ENCODE data around the gene GABRA5. TPM values are rescaled to one million over a fixed set of nuclear protein-coding genes. Genes with fewer than 3 reads are reported as not detected.

Gene GABRA5
- total and polyA plus RNA-seq, 2 of the 13 experiments (the other 11 are each of a cell fraction or from before 2014, with no cell fraction given): not detected

DNA sequence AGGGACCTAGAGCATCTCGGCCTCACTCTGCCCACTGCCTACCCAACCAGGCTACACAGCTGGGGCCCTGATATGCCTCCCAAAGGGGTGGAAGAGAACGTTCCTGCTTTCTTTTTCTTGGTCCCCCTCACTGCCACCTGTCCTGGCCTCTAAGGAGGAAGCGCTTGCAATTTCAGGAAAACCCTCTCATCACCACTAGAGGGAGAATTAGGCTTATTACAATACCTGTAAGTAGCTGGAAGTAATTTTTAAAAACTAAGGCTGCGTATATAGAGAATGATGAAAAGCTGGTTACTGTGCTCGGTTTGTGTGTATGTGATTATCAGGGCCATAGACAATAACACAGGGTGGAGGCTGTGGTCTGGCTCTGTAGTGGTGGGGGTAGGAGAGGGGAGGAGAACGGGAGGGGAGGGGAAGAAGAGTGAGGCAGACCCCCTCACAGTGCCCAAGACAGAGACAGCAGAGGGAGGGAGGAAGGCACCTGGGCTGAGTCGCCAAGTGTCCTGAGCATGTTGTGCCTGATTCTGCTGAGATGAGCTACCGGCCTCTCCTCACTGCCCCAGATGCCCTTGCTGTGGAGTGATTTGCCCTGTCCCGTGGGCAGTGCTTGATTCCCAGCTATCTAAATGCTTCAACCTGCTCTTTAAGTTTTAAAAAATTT, 107.4 kb downstream of the GABRA5 start:
- CTCF ChIA-PET (ENCODE audit: low intra/inter-chr PET ratio, low total read pairs): interaction anchor here (1.1 kb wide), 1 partner anchor 43 kb away, joined by 3 read pairs; no protein-coding TSS in a partner anchor
- Histone ChIP-seq H3K4me3 (replicated peaks in 1 of 3; ENCODE audit: insufficient read depth in 1 of 3, low read depth in 2 of 3, low read length in 3 of 3) (no peak overlapping the region), H3K27ac (ENCODE audit: extremely low read length, insufficient read depth, low read length) (no peak overlapping the region), H3K9ac (ENCODE audit: insufficient read depth, low read depth, low read length) (no peak overlapping the region), H3K9me3 (ENCODE audit: low read length) (no peaks in the 10 kb centered on the region), H3K36me3 (replicated peaks in 1 of 2; ENCODE audit: control insufficient read depth in 1 of 2, insufficient read depth in 2 of 2, low read length in 2 of 2) (no peaks in the 10 kb centered on the region), H4K20me1 (ENCODE audit: insufficient read depth, low read length) (no peaks in the 10 kb centered on the region), H3K4me2 (ENCODE audit: low read depth, low read length) (no peak overlapping the region), H3K4me1 (ENCODE audit: insufficient read depth, low read length) (no peaks in the 10 kb centered on the region), H3K27me3 (ENCODE audit: control insufficient read depth in 1 of 2, insufficient read depth in 2 of 2, low read length in 2 of 2) (no peaks in the 10 kb centered on the region; a peak in 1 of 5 replicates), H2AFZ (ENCODE audit: low read length) (no peak overlapping the region), H3K79me2 (ENCODE audit: insufficient read depth, low read length) (no peaks in the 10 kb centered on the region)
- intact Hi-C loops (cut with micrococcal nuclease; ENCODE audit: unreplicated experiment): loop anchor here (2.0 kb wide), 1 partner anchor 43 kb away; no protein-coding TSS in a partner anchor
- POLR2A ChIA-PET: no interaction called here
- no peak for TF ChIP-seq RFXAP (CRISPR knock-in tag; IDR thresholded peaks at IDR 0.05; ENCODE audit: borderline replicate concordance)
- TF ChIP-seq, protein P1, sequence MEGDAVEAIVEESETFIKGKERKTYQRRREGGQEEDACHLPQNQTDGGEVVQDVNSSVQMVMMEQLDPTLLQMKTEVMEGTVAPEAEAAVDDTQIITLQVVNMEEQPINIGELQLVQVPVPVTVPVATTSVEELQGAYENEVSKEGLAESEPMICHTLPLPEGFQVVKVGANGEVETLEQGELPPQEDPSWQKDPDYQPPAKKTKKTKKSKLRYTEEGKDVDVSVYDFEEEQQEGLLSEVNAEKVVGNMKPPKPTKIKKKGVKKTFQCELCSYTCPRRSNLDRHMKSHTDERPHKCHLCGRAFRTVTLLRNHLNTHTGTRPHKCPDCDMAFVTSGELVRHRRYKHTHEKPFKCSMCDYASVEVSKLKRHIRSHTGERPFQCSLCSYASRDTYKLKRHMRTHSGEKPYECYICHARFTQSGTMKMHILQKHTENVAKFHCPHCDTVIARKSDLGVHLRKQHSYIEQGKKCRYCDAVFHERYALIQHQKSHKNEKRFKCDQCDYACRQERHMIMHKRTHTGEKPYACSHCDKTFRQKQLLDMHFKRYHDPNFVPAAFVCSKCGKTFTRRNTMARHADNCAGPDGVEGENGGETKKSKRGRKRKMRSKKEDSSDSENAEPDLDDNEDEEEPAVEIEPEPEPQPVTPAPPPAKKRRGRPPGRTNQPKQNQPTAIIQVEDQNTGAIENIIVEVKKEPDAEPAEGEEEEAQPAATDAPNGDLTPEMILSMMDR (CRISPR knock-in tag; IDR thresholded peaks at IDR 0.05): peak; percentile 38; the same call in 1 of the 2 replicates
- peak; percentile 73 for ATAC-seq
- DNase-seq (ENCODE audit: low spot score): peak; percentile 13
- FAIRE-seq: no peak
- no TSS peak for BruUV-seq (replicated peaks)
- in situ Hi-C loops (cut with HindIII; ENCODE audit: extremely low pct_ligation_motif_present, low pct_unique_long_range_greater_than_20kb): no loop called here
- WGBS (ENCODE audit: low lambda C conversion rate): 24% methylated on average over 8 of the region's 9 CpGs

GRCh38 chr15:26981492-26981891, 114.6 kb downstream of the GABRA5 start:
- ChIA-PET CTCF (ENCODE audit: low intra/inter-chr PET ratio, low total read pairs) (no interaction called here), POLR2A (no interaction called here)
- WGBS (ENCODE audit: low lambda C conversion rate): 60% methylated on average over 1 of the region's 4 CpGs
- in situ Hi-C loops (cut with HindIII; ENCODE audit: extremely low pct_ligation_motif_present, low pct_unique_long_range_greater_than_20kb): no loop called here
- no peak overlapping the region for H2AFZ ChIP-seq (ENCODE audit: low read length)
- peaks cover 0 to 3% of the 10 kb centered on the region in 2 experiments; a peak in 2 of 5 replicates for H3K27me3 ChIP-seq (ENCODE audit: control insufficient read depth in 1 of 2, insufficient read depth in 2 of 2, low read length in 2 of 2)
- H3K36me3 ChIP-seq (replicated peaks in 1 of 2; ENCODE audit: control insufficient read depth in 1 of 2, insufficient read depth in 2 of 2, low read length in 2 of 2): no peaks in the 10 kb centered on the region
- DNase-seq (ENCODE audit: low spot score) (no peak), ATAC-seq (no peak), FAIRE-seq (no peak)
- H3K79me2 ChIP-seq (ENCODE audit: insufficient read depth, low read length): no peaks in the 10 kb centered on the region
- no peak overlapping the region for H3K4me3 ChIP-seq (replicated peaks in 1 of 3; ENCODE audit: insufficient read depth in 1 of 3, low read depth in 2 of 3, low read length in 3 of 3)
- no peaks in the 10 kb centered on the region for H4K20me1 ChIP-seq (ENCODE audit: insufficient read depth, low read length)
- H3K9ac ChIP-seq (ENCODE audit: insufficient read depth, low read depth, low read length): no peak overlapping the region
- no TSS peak for BruUV-seq (replicated peaks)
- H3K9me3 ChIP-seq (ENCODE audit: low read length): no peaks in the 10 kb centered on the region
- no peaks in the 10 kb centered on the region for H3K4me1 ChIP-seq (ENCODE audit: insufficient read depth, low read length)
- intact Hi-C loops (cut with micrococcal nuclease; ENCODE audit: unreplicated experiment): no loop called here
- H3K4me2 ChIP-seq (ENCODE audit: low read depth, low read length): no peak overlapping the region
- no peak overlapping the region for H3K27ac ChIP-seq (ENCODE audit: extremely low read length, insufficient read depth, low read length)
- TF ChIP-seq ZKSCAN5 (CRISPR knock-in tag; IDR thresholded peaks at IDR 0.05) (no peak), ZMAT3 (CRISPR knock-in tag; conservative IDR thresholded peaks at IDR 0.05) (no peak), ZNF343 (CRISPR knock-in tag; IDR thresholded peaks at IDR 0.05) (no peak), DPF2 (CRISPR knock-in tag; IDR thresholded peaks at IDR 0.05; ENCODE audit: borderline replicate concordance, low read depth) (no peak), ZSCAN25 (CRISPR knock-in tag; IDR thresholded peaks at IDR 0.05) (no peak), KLF11 (CRISPR knock-in tag; IDR thresholded peaks at IDR 0.05) (no peak), ZNF326 (CRISPR knock-in tag; IDR thresholded peaks at IDR 0.05; ENCODE audit: borderline replicate concordance) (no peak), ZNF614 (CRISPR knock-in tag; IDR thresholded peaks at IDR 0.05; ENCODE audit: borderline replicate concordance) (no peak), ZNF496 (CRISPR knock-in tag; IDR thresholded peaks at IDR 0.05; ENCODE audit: insufficient replicate concordance) (no peak), FOXA3 (CRISPR knock-in tag; IDR thresholded peaks at IDR 0.05) (no peak)
- TF ChIP-seq, protein P2, sequence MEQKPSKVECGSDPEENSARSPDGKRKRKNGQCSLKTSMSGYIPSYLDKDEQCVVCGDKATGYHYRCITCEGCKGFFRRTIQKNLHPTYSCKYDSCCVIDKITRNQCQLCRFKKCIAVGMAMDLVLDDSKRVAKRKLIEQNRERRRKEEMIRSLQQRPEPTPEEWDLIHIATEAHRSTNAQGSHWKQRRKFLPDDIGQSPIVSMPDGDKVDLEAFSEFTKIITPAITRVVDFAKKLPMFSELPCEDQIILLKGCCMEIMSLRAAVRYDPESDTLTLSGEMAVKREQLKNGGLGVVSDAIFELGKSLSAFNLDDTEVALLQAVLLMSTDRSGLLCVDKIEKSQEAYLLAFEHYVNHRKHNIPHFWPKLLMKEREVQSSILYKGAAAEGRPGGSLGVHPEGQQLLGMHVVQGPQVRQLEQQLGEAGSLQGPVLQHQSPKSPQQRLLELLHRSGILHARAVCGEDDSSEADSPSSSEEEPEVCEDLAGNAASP (CRISPR knock-in tag; IDR thresholded peaks at IDR 0.05; ENCODE audit: borderline replicate concordance): no peak
- TF ChIP-seq, protein P3, sequence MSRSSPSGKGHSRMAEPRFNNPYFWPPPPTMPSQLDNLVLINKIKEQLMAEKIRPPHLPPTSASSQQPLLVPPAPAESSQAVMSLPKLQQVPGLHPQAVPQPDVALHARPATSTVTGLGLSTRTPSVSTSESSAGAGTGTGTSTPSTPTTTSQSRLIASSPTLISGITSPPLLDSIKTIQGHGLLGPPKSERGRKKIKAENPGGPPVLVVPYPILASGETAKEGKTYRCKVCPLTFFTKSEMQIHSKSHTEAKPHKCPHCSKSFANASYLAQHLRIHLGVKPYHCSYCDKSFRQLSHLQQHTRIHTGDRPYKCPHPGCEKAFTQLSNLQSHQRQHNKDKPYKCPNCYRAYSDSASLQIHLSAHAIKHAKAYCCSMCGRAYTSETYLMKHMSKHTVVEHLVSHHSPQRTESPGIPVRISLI (CRISPR knock-in tag; IDR thresholded peaks at IDR 0.05; ENCODE audit: borderline replicate concordance): no peak

All from HepG2 (cell line).